ENCODE data around the gene CD36. TPM values are rescaled to one million over a fixed set of nuclear protein-coding genes. Genes with fewer than 3 reads are reported as not detected.
A peak's percentile ranks its signal among the peaks of the same experiment; 100 is the strongest.

CD36 gene
- total and polyA plus RNA-seq, 2 of the 8 experiments (the other 6 are each of a cell fraction or from before 2014, with no cell fraction given) = 0.33 to 0.60 TPM

GRCh38 chr7:80623503-80624252, 14.8 kb upstream of the CD36 start:
- Histone ChIP-seq H3K79me1 (ENCODE audit: low read depth, low read length) (no peaks in the 10 kb centered on the region), H4K91ac (replicated peaks; ENCODE audit: insufficient read length, low read length) (no peak overlapping the region), H3K14ac (ENCODE audit: insufficient read length) (no peak overlapping the region), H2BK12ac (ENCODE audit: low read depth, low read length) (no peak overlapping the region), H2BK5ac (ENCODE audit: low read depth, low read length) (no peak overlapping the region), H4K8ac (ENCODE audit: extremely low read depth, insufficient read depth, low read length) (no peak overlapping the region), H3K23ac (ENCODE audit: insufficient read length) (no peak overlapping the region), H2BK120ac (replicated peaks; ENCODE audit: low read depth, low read length) (no peak overlapping the region), H4K5ac (ENCODE audit: insufficient read length, low read depth, low read length) (no peak overlapping the region), H3K4me2 (ENCODE audit: insufficient read depth in 1 of 2, low read depth in 2 of 2, low read length in 2 of 2) (no peak overlapping the region), H3K36me3 (ENCODE audit: control insufficient read depth in 2 of 4, insufficient read depth in 4 of 4, low read length in 3 of 4) (no peaks in the 10 kb centered on the region), H3K4me1 (replicated peaks in 1 of 4; ENCODE audit: control insufficient read depth in 3 of 4, insufficient read depth in 4 of 4, low read length in 3 of 4) (no peaks in the 10 kb centered on the region), H3K27ac (ENCODE audit: low read depth, low read length) (no peak overlapping the region), H3K18ac (ENCODE audit: extremely low read depth, low read length) (no peak overlapping the region), H4K20me1 (replicated peaks in 1 of 2; ENCODE audit: control insufficient read depth in 1 of 2, insufficient read depth in 2 of 2, low read length in 2 of 2) (no peaks in the 10 kb centered on the region), H3K23me2 (ENCODE audit: low read depth, low read length) (no peaks in the 10 kb centered on the region), H2AK5ac (ENCODE audit: low read depth, low read length) (no peak overlapping the region), H3K79me2 (ENCODE audit: control insufficient read depth in 1 of 2, insufficient read depth in 2 of 2, low read length in 2 of 2) (no peaks in the 10 kb centered on the region), H3K9ac (replicated peaks in 1 of 4; ENCODE audit: extremely low read depth in 1 of 4, low read depth in 3 of 4, low read length in 3 of 4) (no peak overlapping the region), H2AFZ (ENCODE audit: low read length) (0 out of 2 replicates have a peak overlapping the region, but pooled peaks have one; percentile 6), H2BK20ac (ENCODE audit: low read length) (no peak overlapping the region), H3K9me3 (ENCODE audit: insufficient read depth in 2 of 2, low read depth in 1 of 2, low read length in 1 of 2) (no peaks in the 10 kb centered on the region), H2BK15ac (ENCODE audit: low read length) (no peak overlapping the region), H3K56ac (replicated peaks; ENCODE audit: insufficient read length, low read depth, low read length) (no peak overlapping the region), H3K4ac (replicated peaks; ENCODE audit: insufficient read length, low read depth, low read length) (no peak overlapping the region), H3K4me3 (ENCODE audit: extremely low read depth in 1 of 4, insufficient read depth in 2 of 4, low read depth in 3 of 4, low read length in 4 of 4) (no peak overlapping the region), H3K27me3 (replicated peaks in 1 of 4; ENCODE audit: control insufficient read depth in 3 of 4, extremely low read depth in 1 of 4, insufficient read depth in 3 of 4, low read length in 3 of 4) (no peaks in the 10 kb centered on the region)
- DNase-seq (ENCODE audit: low read depth in 1 of 2, low spot score in 2 of 2) (no peak), FAIRE-seq (no peak)
- ChIA-PET CTCF (ENCODE audit: partially characterized antibody) (interaction anchor here (0.9 to 1.6 kb wide), 4 partner anchors 11 to 564 kb away, joined by 3 read pairs; no protein-coding TSS in a partner anchor), POLR2A (ENCODE audit: partially characterized antibody) (no interaction called here)
- 85% methylated on average over 3 of the region's 3 CpGs; no CpG with 5 or more reads in 1 of the 2 experiments for WGBS, 2 experiments (ENCODE audit: extremely low coverage in 1 of 2, insufficient coverage in 1 of 2, insufficient read length in 1 of 2, insufficient replicate concordance in 2 of 2, low coverage in 1 of 2, low lambda C conversion rate in 2 of 2, missing lambda C conversion rate in 1 of 2)
- TF ChIP-seq EP300 (IDR thresholded peaks at IDR 0.05; ENCODE audit: borderline replicate concordance in 1 of 2, low read depth in 2 of 2, low read length in 2 of 2) (no peak), TEAD4 (IDR thresholded peaks at IDR 0.05; ENCODE audit: low read depth, low read length) (peak; percentile 40; the same call in 1 of the 2 replicates), EGR1 (IDR thresholded peaks at IDR 0.05; ENCODE audit: borderline replicate concordance, low read depth, low read length) (no peak), FOSL1 (IDR thresholded peaks at IDR 0.05; ENCODE audit: insufficient read depth, low read depth, low read length) (no peak)

Data from H1 (cell line).